Caco-2 (cell line): ENCODE results near the gene REG1A. TPM values are rescaled to one million over a fixed set of nuclear protein-coding genes. Genes with fewer than 3 reads are reported as not detected.

Experiments
- BruUV-seq: library from RNA; stranded (reverse); fragments of 400-500 nt; replicated peaks from 2 replicates; lab custom pipeline; 2021; lab: Mats Ljungman, UMichigan
- CTCF ChIA-PET: fragments of 300-600 bp; sonication (Branson Sonifier 250); formaldehyde crosslinking; loops from one replicate; lab custom pipeline; 2022; ENCODE audit warnings: antibody characterized with exemption; lab: Charles Lee
- POLR2A ChIA-PET: fragments of 300-600 bp; sonication (Branson Sonifier 250); formaldehyde crosslinking; loops from one replicate; lab custom pipeline; 2022; ENCODE audit warnings: antibody characterized with exemption; lab: Charles Lee
- DNase-seq, 2 experiments: peaks; one replicate each; pipeline versions ENCODE4 v3.0.0 to v3.0.0-alpha.2; 2020 to 2022
- H3K27me3 ChIP-seq: replicated peaks from 2 replicates; pipeline ENCODE4 v1.6.0; 2011; ENCODE audit warnings: low read length; ENCODE audit not compliant: control insufficient read depth, insufficient read depth
- H3K36me3 ChIP-seq: 2 replicates; pipeline ENCODE4 v1.5.1; 2011; ENCODE audit warnings: low read length; ENCODE audit not compliant: control insufficient read depth, insufficient read depth
- H3K4me1 ChIP-seq: fragments of 250-450 bp; sonication (Bioruptor Pico); 2 replicates; pipeline ENCODE4 v1.5.1; 2020; ENCODE audit warnings: mild to moderate bottlenecking
- H3K4me3 ChIP-seq: 2 replicates; pipeline ENCODE4 v1.5.1; 2011; ENCODE audit warnings: low read depth, mild to moderate bottlenecking, control low read depth, low read length
- H3K9me3 ChIP-seq: fragments of 250-450 bp; sonication (Bioruptor Pico); 2 replicates; pipeline ENCODE4 v1.5.1; 2020; ENCODE audit warnings: mild to moderate bottlenecking, moderate library complexity
- H3K27ac Mint-ChIP-seq: one replicate; pipeline ENCODE4 v1.8.0; 2022; ENCODE audit warnings: mixed read lengths; ENCODE audit not compliant: unreplicated experiment
- H3K27me3 Mint-ChIP-seq: one replicate; pipeline ENCODE4 v1.8.0; 2022; ENCODE audit warnings: mixed read lengths; ENCODE audit not compliant: insufficient read depth, unreplicated experiment
- H3K36me3 Mint-ChIP-seq: one replicate; pipeline ENCODE4 v1.8.0; 2022; ENCODE audit warnings: mild to moderate bottlenecking, mixed read lengths; ENCODE audit not compliant: insufficient read depth, unreplicated experiment
- H3K4me1 Mint-ChIP-seq: one replicate; pipeline ENCODE4 v1.8.0; 2022; ENCODE audit warnings: low read depth, mixed read lengths; ENCODE audit not compliant: unreplicated experiment
- H3K4me3 Mint-ChIP-seq: one replicate; pipeline ENCODE4 v1.8.0; 2022; ENCODE audit warnings: mild to moderate bottlenecking, moderate library complexity, mixed read lengths; ENCODE audit not compliant: unreplicated experiment
- H3K9me3 Mint-ChIP-seq: one replicate; pipeline ENCODE4 v1.8.0; 2022; ENCODE audit warnings: mixed read lengths; ENCODE audit not compliant: unreplicated experiment
- CTCF ChIP-seq, 2 experiments: fragments of 200-600 bp in 1 of 2; IDR thresholded peaks; 1 replicate in 1 of 2; 2 replicates in 1 of 2; pipeline versions ENCODE4 v1.5.1 to v1.8.0; 2011 to 2022; ENCODE audit warnings: antibody characterized with exemption in 1 of 2, control low read depth in 1 of 2, inconsistent platforms in 1 of 2, low read depth in 1 of 2, low read length in 1 of 2, mild to moderate bottlenecking in 1 of 2, moderate library complexity in 1 of 2; ENCODE audit not compliant: insufficient read depth in 1 of 2, severe bottlenecking in 1 of 2, unreplicated experiment in 1 of 2
- intact Hi-C: fragments of 100-400 bp; cut with micrococcal nuclease; formaldehyde crosslinking; loops from one replicate; pipeline ENCODE4 v1.10.0; 2022; ENCODE audit not compliant: unreplicated experiment
- total RNA-seq: library from RNA; stranded (reverse); gene quantifications from 2 replicates; pipeline ENCODE4 v1.2.3, GENCODE V29; 2022

Gene REG1A
- total RNA-seq, 1 experiment from 2014 or later = 0.73 TPM

GRCh38 chr2:79128406-79128805, 8.1 kb downstream of the REG1A start:
- peaks cover 7% of the 10 kb centered on the region for H3K27me3 Mint-ChIP-seq
- POLR2A ChIA-PET = no interaction called here
- CTCF ChIA-PET = no interaction called here

DNA sequence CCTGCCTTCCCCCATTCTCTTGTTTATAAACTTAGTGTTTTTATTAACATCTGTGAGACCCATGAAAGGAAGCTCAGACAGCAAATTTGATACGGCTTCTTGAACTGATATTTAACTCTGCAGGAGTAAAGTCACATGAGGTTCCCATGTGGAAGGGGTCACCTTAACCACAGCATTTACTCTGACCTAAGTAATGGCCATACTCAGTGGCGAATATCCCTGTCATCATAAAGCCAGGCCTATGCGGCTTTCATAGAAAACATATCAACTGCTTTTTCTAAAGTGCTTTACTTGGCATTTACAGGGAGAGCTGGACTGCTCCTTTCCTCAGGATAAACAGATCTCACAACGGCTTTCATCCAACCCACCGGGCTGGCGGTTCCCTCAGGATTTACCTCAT, 9.0 kb downstream of the REG1A start:
- POLR2A ChIA-PET = no interaction called here

More at GRCh38 chr2:79128406-79128805, 8.1 kb downstream of the REG1A start:
- H3K36me3 Mint-ChIP-seq = no peaks in the 10 kb centered on the region
- Histone ChIP-seq H3K27me3 (no peaks in the 10 kb centered on the region), H3K4me3 (no peak overlapping the region), H3K4me1 (no peaks in the 10 kb centered on the region), H3K36me3 (no peaks in the 10 kb centered on the region), H3K9me3 (no peaks in the 10 kb centered on the region)
- H3K4me3 Mint-ChIP-seq = no peak overlapping the region
- H3K9me3 Mint-ChIP-seq = no peaks in the 10 kb centered on the region
- BruUV-seq = no TSS peak
- intact Hi-C loops = no loop called here
- H3K4me1 Mint-ChIP-seq = no peaks in the 10 kb centered on the region
- H3K27ac Mint-ChIP-seq = no peak overlapping the region
- TF ChIP-seq CTCF (IDR thresholded peaks at IDR 0.05; ENCODE audit: insufficient read depth in 1 of 2, low read depth in 1 of 2, low read length in 1 of 2, severe bottlenecking in 1 of 2, unreplicated experiment in 1 of 2) = no peak
- DNase-seq = no peak

GRCh38 chr2:79129804-79130203, 9.5 kb downstream of the REG1A start:
- POLR2A ChIA-PET = no interaction called here

More for the DNA sequence above, 9.0 kb downstream of the REG1A start:
- no TSS peak for BruUV-seq
- DNase-seq = no peak
- Mint-ChIP-seq H3K27ac (no peak overlapping the region), H3K27me3 (peaks cover 5% of the 10 kb centered on the region), H3K9me3 (no peaks in the 10 kb centered on the region), H3K36me3 (no peaks in the 10 kb centered on the region), H3K4me3 (no peak overlapping the region), H3K4me1 (no peaks in the 10 kb centered on the region)
- intact Hi-C loops = no loop called here
- Histone ChIP-seq H3K9me3 (no peaks in the 10 kb centered on the region), H3K4me3 (no peak overlapping the region), H3K36me3 (no peaks in the 10 kb centered on the region), H3K27me3 (no peaks in the 10 kb centered on the region), H3K4me1 (no peaks in the 10 kb centered on the region)
- TF ChIP-seq CTCF (IDR thresholded peaks at IDR 0.05; ENCODE audit: insufficient read depth in 1 of 2, low read depth in 1 of 2, low read length in 1 of 2, severe bottlenecking in 1 of 2, unreplicated experiment in 1 of 2) = no peak
- CTCF ChIA-PET = no interaction called here

More at GRCh38 chr2:79129804-79130203, 9.5 kb downstream of the REG1A start:
- no peaks in the 10 kb centered on the region for H3K36me3 ChIP-seq
- no peaks in the 10 kb centered on the region for H3K9me3 ChIP-seq
- CTCF ChIA-PET = no interaction called here
- Mint-ChIP-seq H3K27me3 (peaks cover 4% of the 10 kb centered on the region), H3K27ac (no peak overlapping the region), H3K36me3 (no peaks in the 10 kb centered on the region), H3K4me1 (no peaks in the 10 kb centered on the region), H3K4me3 (no peak overlapping the region), H3K9me3 (no peaks in the 10 kb centered on the region)
- no peaks in the 10 kb centered on the region for H3K27me3 ChIP-seq
- no peak for TF ChIP-seq CTCF (IDR thresholded peaks at IDR 0.05; ENCODE audit: insufficient read depth in 1 of 2, low read depth in 1 of 2, low read length in 1 of 2, severe bottlenecking in 1 of 2, unreplicated experiment in 1 of 2)
- H3K4me3 ChIP-seq = no peak overlapping the region
- intact Hi-C loops = loop anchor here (5.0 kb wide), 1 partner anchor 392 kb away; no protein-coding TSS in a partner anchor
- no peak for DNase-seq
- BruUV-seq = no TSS peak
- H3K4me1 ChIP-seq = no peaks in the 10 kb centered on the region
